Lower leg skin (tissue), 4 donors: ENCODE results near the gene MUC4. TPM values are rescaled to one million over a fixed set of nuclear protein-coding genes. Genes with fewer than 3 reads are reported as not detected.
"Not testable (repeated sequence)": the region's sequence is repeated elsewhere in the genome, so short reads cannot be mapped to it uniquely, and the experiment has no call there.

Source experiments
- DNase-seq, 2 donors: peaks; one replicate each; pipeline ENCODE4 v3.0.0-alpha.2; 2019; ENCODE audit warnings: low spot score in 2 of 2
- H3K4me3 ChIP-seq: fragments of 200-600 bp; sonication (generic); 2 replicates; pipeline ENCODE4 v1.5.1; 2017; ENCODE audit warnings: mild to moderate bottlenecking, low read depth; ENCODE audit not compliant: poor library complexity, severe bottlenecking
- CTCF ChIP-seq, 3 donors: fragments of 450-650 bp; IDR thresholded peaks; one replicate each; pipeline ENCODE4 v1.5.1; 2016; ENCODE audit warnings: antibody characterized with exemption in 3 of 3, mild to moderate bottlenecking in 3 of 3, moderate library complexity in 2 of 3
- POLR2A ChIP-seq, 2 donors: fragments of 450-650 bp; IDR thresholded peaks; one replicate each; pipeline ENCODE4 v1.6.1; 2016 to 2017; ENCODE audit warnings: antibody characterized with exemption in 2 of 2, mild to moderate bottlenecking in 1 of 2, moderate library complexity in 1 of 2
- WGBS, 2 donors: methylation state at CpG; one replicate each; pipeline ENCODE4 v1.1.5; 2018; 5-methylcytosine and 5-hydroxymethylcytosine counted together
- intact Hi-C: fragments of 100-400 bp; cut with DNase I; formaldehyde crosslinking; loops from one replicate; pipeline ENCODE4 v1.15.0; 2023; ENCODE audit warnings: low total_unique reads
- total RNA-seq, 4 donors: library from RNA; depleted of rRNA; stranded (reverse); fragments of >200 nt; gene quantifications; one replicate each; pipeline ENCODE4 v1.1.0, GENCODE V29; 2016

MUC4 gene
- total RNA-seq, 4 donors from 2014 or later = not detected

GRCh38 chr3:195806211-195806915 lies 5.4 kb downstream of the MUC4 start:
- TF ChIP-seq POLR2A (IDR thresholded peaks at IDR 0.05) (no peak), CTCF (IDR thresholded peaks at IDR 0.05) (no peak)
- H3K4me3 ChIP-seq = no peak overlapping the region
- intact Hi-C loops = no loop called here
- 48 to 51% methylated on average over 11 of the region's 11 CpGs for WGBS, 2 donors
- DNase-seq = no peak

- WGBS, 2 donors = 87 to 91% methylated on average over 5 of the region's 5 CpGs
- H3K4me3 ChIP-seq, intact Hi-C loops, DNase-seq: not testable (repeated sequence)
These were observed 6.1 kb downstream of the MUC4 start for GRCh38 chr3:195805588-195805987.

GRCh38 chr3:195805181-195805580 lies 6.5 kb downstream of the MUC4 start:
- intact Hi-C loops = no loop called here
- 95% methylated on average over 14 of the region's 14 CpGs for WGBS, 2 donors
- TF ChIP-seq POLR2A (IDR thresholded peaks at IDR 0.05) (no peak), CTCF (IDR thresholded peaks at IDR 0.05) (no peak)
- H3K4me3 ChIP-seq = no peak overlapping the region
- no peak for DNase-seq

GRCh38 chr3:195803289-195803908 lies 8.3 kb downstream of the MUC4 start:
- H3K4me3 ChIP-seq = no peak overlapping the region
- WGBS, 2 donors = 78 to 79% methylated on average over 20 of the region's 20 CpGs
- TF ChIP-seq POLR2A (IDR thresholded peaks at IDR 0.05) = no peak
- no peak for TF ChIP-seq CTCF (IDR thresholded peaks at IDR 0.05)

GRCh38 chr3:195802795-195803194 lies 8.9 kb downstream of the MUC4 start:
- no peak overlapping the region for H3K4me3 ChIP-seq
- 20 to 29% methylated on average over 9 of the region's 9 CpGs for WGBS, 2 donors
- no peak for DNase-seq
- intact Hi-C loops = no loop called here
- TF ChIP-seq CTCF (IDR thresholded peaks at IDR 0.05) (no peak), POLR2A (IDR thresholded peaks at IDR 0.05) (no peak)

More at GRCh38 chr3:195803289-195803908, 8.3 kb downstream of the MUC4 start:
- DNase-seq = no peak
- intact Hi-C loops = no loop called here

GRCh38 chr3:195802261-195802701 lies 9.4 kb downstream of the MUC4 start:
- DNase-seq = no peak

More at GRCh38 chr3:195802261-195802701, 9.4 kb downstream of the MUC4 start:
- 59% methylated on average over 15 of the region's 15 CpGs for WGBS, 2 donors
- no peak overlapping the region for H3K4me3 ChIP-seq
- intact Hi-C loops = no loop called here
- TF ChIP-seq CTCF (IDR thresholded peaks at IDR 0.05) = no peak
- no peak for TF ChIP-seq POLR2A (IDR thresholded peaks at IDR 0.05)
